PFSK-1 (cell line): ENCODE data around the gene FBXL7.

Experiments
- POLR2AphosphoS5 ChIP-seq: IDR thresholded peaks from 2 replicates; pipeline ENCODE4 v1.6.1; 2012; ENCODE audit warnings: low read depth, mild to moderate bottlenecking, control low read depth, low read length, moderate library complexity
- REST ChIP-seq, 2 experiments: IDR thresholded peaks; 2 replicates each; pipeline versions ENCODE4 v1.6.1 to v1.8.0; 2011 to 2012; ENCODE audit warnings: low read depth in 2 of 2, low read length in 2 of 2, control low read depth in 1 of 2, inconsistent platforms in 1 of 2, mild to moderate bottlenecking in 1 of 2, moderate library complexity in 1 of 2; ENCODE audit not compliant: insufficient read depth in 1 of 2
- TAF1 ChIP-seq: IDR thresholded peaks from 2 replicates; pipeline ENCODE4 v1.6.1; 2012; ENCODE audit warnings: low read length, control low read depth, borderline replicate concordance; ENCODE audit not compliant: insufficient read depth

- no peak for TF ChIP-seq POLR2AphosphoS5
- no peak for TF ChIP-seq REST (IDR thresholded peaks at IDR 0.05; ENCODE audit: insufficient read depth in 1 of 2, low read depth in 2 of 2, low read length in 2 of 2)
- TF ChIP-seq TAF1: no peak
These were observed 123.8 kb downstream of the FBXL7 start for GRCh38 chr5:15623794-15624193.
